ENCODE results near the gene ECSIT.

DNA sequence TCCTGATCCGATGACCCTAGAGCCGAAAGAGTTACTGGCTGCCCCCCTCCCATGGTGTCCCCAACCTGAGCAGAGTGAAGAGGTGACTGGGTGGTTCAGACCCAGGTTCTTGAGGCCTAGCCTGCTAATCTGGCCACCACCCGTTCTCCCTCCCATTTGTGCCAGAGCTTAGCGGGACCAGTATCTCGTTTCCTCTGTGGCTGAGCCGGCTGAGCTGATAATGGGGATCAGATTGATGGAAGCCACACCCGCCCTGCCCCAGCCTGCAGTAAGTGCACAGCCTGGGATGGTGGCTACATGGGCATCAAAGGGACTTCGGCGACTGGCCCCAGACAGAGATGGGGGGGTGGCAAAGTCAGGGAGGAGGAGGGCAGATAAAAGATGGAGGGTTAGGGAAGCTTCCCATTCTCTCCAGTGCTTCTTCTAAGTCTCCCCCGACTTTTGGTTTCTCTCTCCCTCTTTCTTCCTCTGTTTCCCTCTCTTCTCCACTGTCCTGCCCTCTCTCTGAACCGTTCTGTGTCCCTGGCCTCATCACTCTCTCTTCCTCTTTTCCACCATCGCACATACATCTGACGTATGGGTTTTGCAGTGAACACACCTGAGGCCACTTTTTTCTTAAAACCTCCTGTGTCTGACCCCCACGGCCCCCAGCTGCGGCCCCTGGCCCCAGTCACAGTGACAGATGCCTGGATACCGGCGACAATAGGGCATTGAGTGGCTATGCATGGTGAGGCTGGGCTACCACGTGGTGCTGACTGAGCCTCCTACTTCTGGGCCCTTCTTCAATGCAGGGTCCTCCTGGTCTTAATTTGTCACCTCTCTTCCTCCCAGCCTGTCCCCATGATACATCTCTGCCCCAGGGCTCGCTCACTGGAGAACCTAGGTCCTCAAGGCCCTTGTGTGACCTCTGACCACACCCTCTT is 50.5 kb downstream of the ECSIT start:
- TF ChIP-seq, protein P1, sequence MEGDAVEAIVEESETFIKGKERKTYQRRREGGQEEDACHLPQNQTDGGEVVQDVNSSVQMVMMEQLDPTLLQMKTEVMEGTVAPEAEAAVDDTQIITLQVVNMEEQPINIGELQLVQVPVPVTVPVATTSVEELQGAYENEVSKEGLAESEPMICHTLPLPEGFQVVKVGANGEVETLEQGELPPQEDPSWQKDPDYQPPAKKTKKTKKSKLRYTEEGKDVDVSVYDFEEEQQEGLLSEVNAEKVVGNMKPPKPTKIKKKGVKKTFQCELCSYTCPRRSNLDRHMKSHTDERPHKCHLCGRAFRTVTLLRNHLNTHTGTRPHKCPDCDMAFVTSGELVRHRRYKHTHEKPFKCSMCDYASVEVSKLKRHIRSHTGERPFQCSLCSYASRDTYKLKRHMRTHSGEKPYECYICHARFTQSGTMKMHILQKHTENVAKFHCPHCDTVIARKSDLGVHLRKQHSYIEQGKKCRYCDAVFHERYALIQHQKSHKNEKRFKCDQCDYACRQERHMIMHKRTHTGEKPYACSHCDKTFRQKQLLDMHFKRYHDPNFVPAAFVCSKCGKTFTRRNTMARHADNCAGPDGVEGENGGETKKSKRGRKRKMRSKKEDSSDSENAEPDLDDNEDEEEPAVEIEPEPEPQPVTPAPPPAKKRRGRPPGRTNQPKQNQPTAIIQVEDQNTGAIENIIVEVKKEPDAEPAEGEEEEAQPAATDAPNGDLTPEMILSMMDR (IDR thresholded peaks at IDR 0.05): no peak
- no peak for TF ChIP-seq POLR2AphosphoS5 (IDR thresholded peaks at IDR 0.05)

All from suprapubic skin (tissue), 3 donors.